Breast epithelium (tissue), 4 donors: ENCODE results near the gene CBLB. TPM values are rescaled to one million over a fixed set of nuclear protein-coding genes. Genes with fewer than 3 reads are reported as not detected.

Source experiments
- DNase-seq, 2 donors: peaks; one replicate each; pipeline ENCODE4 v3.0.0-alpha.2; 2019; ENCODE audit warnings: low spot score in 2 of 2
- H3K27ac ChIP-seq, 2 donors: fragments of 200-600 bp; sonication (generic) in 1 of 2; one replicate each; pipeline ENCODE4 v1.5.1; 2016 to 2019; ENCODE audit warnings: mild to moderate bottlenecking in 1 of 2
- H3K27me3 ChIP-seq, 2 donors: fragments of 200-600 bp; sonication (generic) in 1 of 2; one replicate each; pipeline versions ENCODE4 v1.5.1 to v1.6.0; 2017 to 2019; ENCODE audit warnings: control low read depth in 1 of 2, mild to moderate bottlenecking in 1 of 2
- H3K36me3 ChIP-seq: fragments of 200-600 bp; one replicate; pipeline ENCODE4 v1.5.1; 2019
- H3K4me1 ChIP-seq, 2 donors: fragments of 200-600 bp; sonication (generic); one replicate each; pipeline ENCODE4 v1.5.1; 2016 to 2019; ENCODE audit warnings: control low read depth in 1 of 2
- H3K4me3 ChIP-seq, 3 donors: fragments of 200-600 bp; sonication (generic); 1 replicate in 2 of 3; 2 replicates in 1 of 3; pipeline ENCODE4 v1.5.1; 2016 to 2019; ENCODE audit warnings: mild to moderate bottlenecking in 3 of 3, moderate library complexity in 2 of 3
- H3K9me3 ChIP-seq, 2 donors: fragments of 200-600 bp; sonication (generic) in 1 of 2; one replicate each; pipeline ENCODE4 v1.5.1; 2016 to 2019; ENCODE audit warnings: control low read depth in 1 of 2
- CTCF ChIP-seq, 3 donors: fragments of 450-650 bp; IDR thresholded peaks; one replicate each; pipeline ENCODE4 v1.5.1; 2016 to 2017; ENCODE audit warnings: antibody characterized with exemption in 3 of 3, mild to moderate bottlenecking in 3 of 3, moderate library complexity in 3 of 3
- POLR2A ChIP-seq: fragments of 450-650 bp; IDR thresholded peaks from one replicate; pipeline ENCODE4 v1.6.1; 2016; ENCODE audit warnings: antibody characterized with exemption, mild to moderate bottlenecking, moderate library complexity
- POLR2AphosphoS5 ChIP-seq, 3 donors: sonication (generic); formaldehyde crosslinking; IDR thresholded peaks; one replicate each; pipeline ENCODE4 v1.6.1; 2017; ENCODE audit warnings: antibody characterized with exemption in 3 of 3
- intact Hi-C: fragments of 100-400 bp; cut with DNase I; formaldehyde crosslinking; loops from one replicate; pipeline ENCODE4 v1.15.1; 2023; ENCODE audit warnings: low total_unique reads
- total RNA-seq, 3 donors: library from RNA; depleted of rRNA; stranded (reverse); fragments of >200 nt; gene quantifications; one replicate each; pipeline ENCODE4 v1.1.0, GENCODE V29; 2016

The CBLB gene
- total RNA-seq, 3 donors from 2014 or later: 57.7 to 107 (median 70.8) TPM

GRCh38 chr3:105774444-105775180 is 94.2 kb downstream of the CBLB start:
- Histone ChIP-seq H3K4me3 (no peak overlapping the region), H3K4me1 (no peaks in the 10 kb centered on the region), H3K27ac (no peak overlapping the region), H3K27me3 (no peaks in the 10 kb centered on the region), H3K36me3 (no peaks in the 10 kb centered on the region), H3K9me3 (no peaks in the 10 kb centered on the region)
- intact Hi-C loops: no loop called here
- TF ChIP-seq POLR2AphosphoS5 (IDR thresholded peaks at IDR 0.05) (no peak), CTCF (IDR thresholded peaks at IDR 0.05) (no peak), POLR2A (no peak)
- DNase-seq: no peak

- no peak for DNase-seq
- H3K9me3 ChIP-seq: no peaks in the 10 kb centered on the region
- H3K4me1 ChIP-seq: no peaks in the 10 kb centered on the region
- no peak overlapping the region for H3K4me3 ChIP-seq
- H3K36me3 ChIP-seq: no peaks in the 10 kb centered on the region
- no peak overlapping the region for H3K27ac ChIP-seq
- H3K27me3 ChIP-seq: no peaks in the 10 kb centered on the region
- TF ChIP-seq POLR2AphosphoS5 (IDR thresholded peaks at IDR 0.05): no peak
- TF ChIP-seq CTCF (IDR thresholded peaks at IDR 0.05): no peak
- TF ChIP-seq POLR2A: no peak
- intact Hi-C loops: no loop called here
These were observed 95.5 kb downstream of the CBLB start for GRCh38 chr3:105773291-105773690.

- H3K27me3 ChIP-seq: no peaks in the 10 kb centered on the region
- intact Hi-C loops: no loop called here
- no peak for TF ChIP-seq POLR2AphosphoS5 (IDR thresholded peaks at IDR 0.05)
- no peak for TF ChIP-seq CTCF (IDR thresholded peaks at IDR 0.05)
- no peak for TF ChIP-seq POLR2A
- no peaks in the 10 kb centered on the region for H3K9me3 ChIP-seq
- H3K36me3 ChIP-seq: no peaks in the 10 kb centered on the region
- H3K4me1 ChIP-seq: no peaks in the 10 kb centered on the region
- H3K4me3 ChIP-seq: no peak overlapping the region
- DNase-seq: no peak
- no peak overlapping the region for H3K27ac ChIP-seq
These were observed 96.2 kb downstream of the CBLB start for GRCh38 chr3:105772635-105773034.

GRCh38 chr3:105771392-105771791 is 97.4 kb downstream of the CBLB start:
- H3K27me3 ChIP-seq: no peaks in the 10 kb centered on the region
- no peaks in the 10 kb centered on the region for H3K4me1 ChIP-seq
- DNase-seq: no peak
- no peaks in the 10 kb centered on the region for H3K9me3 ChIP-seq
- TF ChIP-seq POLR2A (no peak), CTCF (IDR thresholded peaks at IDR 0.05) (no peak), POLR2AphosphoS5 (IDR thresholded peaks at IDR 0.05) (no peak)
- no peak overlapping the region for H3K27ac ChIP-seq
- H3K36me3 ChIP-seq: no peaks in the 10 kb centered on the region
- H3K4me3 ChIP-seq: no peak overlapping the region
- intact Hi-C loops: no loop called here

GRCh38 chr3:105770410-105770809 is 98.4 kb downstream of the CBLB start:
- H3K4me1 ChIP-seq: no peaks in the 10 kb centered on the region
- H3K27ac ChIP-seq: no peak overlapping the region
- no peak for DNase-seq
- TF ChIP-seq CTCF (IDR thresholded peaks at IDR 0.05) (no peak), POLR2A (no peak), POLR2AphosphoS5 (IDR thresholded peaks at IDR 0.05) (no peak)
- intact Hi-C loops: no loop called here
- no peaks in the 10 kb centered on the region for H3K27me3 ChIP-seq
- H3K4me3 ChIP-seq: no peak overlapping the region
- H3K36me3 ChIP-seq: no peaks in the 10 kb centered on the region
- H3K9me3 ChIP-seq: no peaks in the 10 kb centered on the region
